IPS-NIHi11 (cell line): ENCODE results near the gene IL4I1.

Experiments used
- DNase-seq: peaks from one replicate; pipeline ENCODE4 v3.0.0; 2012; ENCODE audit warnings: mixed read lengths, low spot score

IL4I1 gene

GRCh38 chr19:49895566-49896297 is 955 bp downstream of the IL4I1 start:
- no peak for DNase-seq

GRCh38 chr19:49894879-49895565 is 1.7 kb downstream of the IL4I1 start:
- DNase-seq = no peak

DNA sequence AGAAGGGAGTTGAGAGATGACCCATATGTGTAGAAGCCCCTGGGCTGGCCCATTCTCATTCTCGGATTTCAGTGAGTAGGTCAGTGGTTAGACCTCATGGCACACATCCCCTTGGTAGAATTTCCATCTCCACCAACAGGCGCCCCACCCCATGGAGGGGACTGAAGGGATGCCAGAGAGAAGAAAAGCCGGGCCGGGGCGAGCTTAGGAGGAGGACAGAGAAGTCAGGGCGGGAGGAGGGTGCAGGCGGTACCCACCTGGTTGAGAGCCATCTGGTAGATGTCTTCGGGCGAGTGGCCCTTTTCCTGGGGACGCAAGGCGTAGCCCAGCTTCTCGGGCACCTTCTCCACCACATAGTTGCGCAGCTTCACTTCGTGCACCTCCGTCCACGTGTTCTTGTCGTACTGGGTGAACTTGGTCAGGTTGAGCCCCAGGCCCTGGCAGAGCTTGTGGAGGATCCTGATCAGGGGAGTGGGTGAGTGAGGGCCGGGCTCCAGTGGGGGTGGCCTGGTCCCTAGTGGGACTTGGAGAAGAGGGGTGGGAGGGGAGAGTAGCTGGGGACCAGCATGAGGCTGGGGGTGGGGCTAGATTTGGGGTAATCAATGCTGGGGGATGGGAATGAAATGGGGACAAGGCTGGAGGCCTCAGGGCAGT is 2.5 kb downstream of the IL4I1 start:
- no peak for DNase-seq

DNA sequence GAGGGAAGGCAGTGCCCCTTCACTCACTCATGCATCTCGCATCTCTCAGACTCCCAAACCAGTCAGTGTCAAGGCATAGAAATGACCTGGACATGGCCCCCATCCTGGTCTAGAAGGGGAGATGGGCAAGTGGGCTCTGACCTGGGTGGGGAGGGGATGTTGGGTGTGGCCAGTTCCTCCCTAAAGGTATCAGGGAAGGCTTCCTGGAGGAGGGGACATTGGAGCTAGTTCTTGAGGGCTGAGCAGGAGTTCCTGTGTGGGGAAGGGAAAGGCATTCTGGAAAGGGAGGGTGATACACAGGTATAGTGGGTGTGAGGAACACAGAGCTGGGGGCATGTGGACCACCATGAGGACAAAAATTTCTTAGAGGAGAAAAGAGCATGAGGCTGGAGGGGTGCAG is 4.0 kb downstream of the IL4I1 start:
- no peak for DNase-seq

DNA sequence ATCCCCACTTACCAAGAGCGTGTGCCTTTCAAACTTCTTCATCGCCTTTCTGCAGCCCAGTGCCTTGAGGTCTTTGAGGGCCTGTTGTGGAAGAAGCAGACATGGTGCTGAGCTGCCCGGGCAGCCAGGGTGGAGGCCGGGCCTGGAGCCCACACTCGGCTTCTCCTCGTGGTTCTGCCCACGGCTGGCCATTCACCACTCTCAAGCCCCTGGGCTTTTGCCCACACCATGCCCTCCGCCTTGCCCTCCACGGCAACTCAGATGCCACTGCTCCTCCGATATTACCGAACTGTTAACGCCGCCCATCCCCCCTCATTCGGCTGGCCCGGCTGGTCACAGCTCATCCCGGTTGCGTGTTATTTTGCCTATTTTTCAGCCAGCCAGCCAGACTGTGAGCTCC is 5.3 kb downstream of the IL4I1 start:
- DNase-seq = no peak

- DNase-seq = peak; percentile 91
These were observed 6.1 kb downstream of the IL4I1 start for GRCh38 chr19:49890349-49891311.

- peak; percentile 84 for DNase-seq
These were observed 6.9 kb downstream of the IL4I1 start for GRCh38 chr19:49889687-49890348.

- no peak for DNase-seq
These were observed 7.5 kb downstream of the IL4I1 start for GRCh38 chr19:49889038-49889686.

DNA sequence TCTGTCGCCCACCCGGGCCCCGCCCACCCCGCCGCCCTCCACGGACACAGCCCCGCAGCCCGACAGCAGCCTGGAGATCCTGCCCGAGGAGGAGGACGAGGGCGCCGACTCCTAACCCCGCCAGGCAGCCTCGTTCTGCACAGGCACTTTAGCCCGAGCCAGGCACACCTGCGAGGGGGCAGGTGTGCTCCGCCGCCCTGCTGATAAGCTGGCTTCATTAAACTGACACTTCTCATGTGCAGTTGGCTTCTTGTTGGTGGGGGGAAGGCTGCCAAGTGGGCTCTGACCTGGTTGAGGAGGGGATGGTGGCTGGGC is 8.2 kb downstream of the IL4I1 start:
- DNase-seq = no peak

GRCh38 chr19:49887665-49888509 is 8.8 kb downstream of the IL4I1 start:
- no peak for DNase-seq

DNA sequence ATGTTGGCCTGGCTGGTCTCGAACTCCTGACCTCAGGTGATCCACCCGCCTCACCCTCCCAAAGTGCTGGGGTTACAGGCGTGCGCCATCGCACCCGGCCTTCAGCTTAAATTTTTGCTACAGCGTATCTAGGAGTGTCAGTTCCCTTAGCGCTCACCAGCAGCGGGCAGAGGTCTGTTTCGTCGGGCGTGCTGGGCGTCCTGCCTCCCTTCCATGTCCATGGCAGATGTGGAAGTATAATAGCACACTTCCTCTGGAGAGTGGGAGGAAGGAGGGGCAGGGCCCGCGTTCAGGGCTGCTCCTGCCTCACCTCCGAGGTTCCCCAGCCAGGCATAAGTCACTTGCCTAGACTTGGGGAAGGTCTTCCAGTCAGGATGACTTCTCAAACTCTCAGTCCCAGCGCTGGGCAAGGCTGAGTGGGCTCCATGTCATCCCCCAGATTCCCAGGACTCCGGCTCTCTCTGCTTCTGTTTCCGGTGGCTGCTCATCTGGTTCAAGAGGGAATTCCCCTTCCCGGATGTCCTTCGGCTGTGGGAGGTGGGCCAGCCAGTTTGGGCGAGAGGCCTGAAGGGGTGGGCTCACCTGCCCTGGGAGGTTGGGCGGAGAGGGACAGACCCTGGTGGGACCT is 9.5 kb downstream of the IL4I1 start:
- DNase-seq = no peak

DNA sequence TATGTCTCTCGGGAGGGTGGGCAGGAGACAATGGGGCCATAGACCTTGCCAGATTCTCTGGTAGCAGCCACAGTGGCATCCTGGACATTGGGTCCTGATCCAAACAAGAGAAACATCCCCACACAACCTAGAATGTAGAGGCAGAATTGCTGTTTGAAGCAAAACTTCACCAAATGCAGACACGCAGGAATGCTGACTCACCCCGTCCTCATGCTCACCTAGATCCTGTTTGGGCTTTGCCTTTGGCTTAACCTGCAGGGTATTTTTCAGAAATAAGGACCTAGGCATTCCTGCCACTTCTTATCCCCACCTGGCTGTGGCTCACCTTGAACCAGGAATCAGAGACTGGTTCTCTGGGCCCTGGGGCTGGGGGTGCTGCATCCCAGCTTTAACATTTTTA is 11.9 kb downstream of the IL4I1 start:
- no peak for DNase-seq

GRCh38 chr19:49884109-49884508 is 12.6 kb downstream of the IL4I1 start:
- DNase-seq = no peak

DNA sequence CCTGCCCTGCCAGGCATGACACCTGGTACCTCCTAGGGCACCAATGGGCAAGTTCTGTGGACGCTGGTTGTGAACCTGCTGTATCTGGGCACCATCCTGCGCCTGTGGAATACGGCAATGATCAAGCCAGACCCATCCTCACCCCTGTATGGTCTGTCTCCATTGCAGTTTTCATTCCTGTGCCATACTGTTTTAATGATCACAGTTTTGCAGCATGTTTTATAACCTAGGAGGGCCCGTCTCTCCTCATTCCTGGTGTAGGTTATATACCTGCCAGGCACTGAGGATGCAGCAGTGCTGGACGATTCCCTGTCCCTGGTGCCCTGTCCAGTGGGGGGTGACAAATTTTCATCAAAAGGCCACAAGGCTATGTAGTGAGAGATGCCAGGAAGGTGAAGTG is 13.6 kb downstream of the IL4I1 start:
- no peak for DNase-seq

GRCh38 chr19:49882643-49883042 is 14.0 kb downstream of the IL4I1 start:
- DNase-seq = no peak

DNA sequence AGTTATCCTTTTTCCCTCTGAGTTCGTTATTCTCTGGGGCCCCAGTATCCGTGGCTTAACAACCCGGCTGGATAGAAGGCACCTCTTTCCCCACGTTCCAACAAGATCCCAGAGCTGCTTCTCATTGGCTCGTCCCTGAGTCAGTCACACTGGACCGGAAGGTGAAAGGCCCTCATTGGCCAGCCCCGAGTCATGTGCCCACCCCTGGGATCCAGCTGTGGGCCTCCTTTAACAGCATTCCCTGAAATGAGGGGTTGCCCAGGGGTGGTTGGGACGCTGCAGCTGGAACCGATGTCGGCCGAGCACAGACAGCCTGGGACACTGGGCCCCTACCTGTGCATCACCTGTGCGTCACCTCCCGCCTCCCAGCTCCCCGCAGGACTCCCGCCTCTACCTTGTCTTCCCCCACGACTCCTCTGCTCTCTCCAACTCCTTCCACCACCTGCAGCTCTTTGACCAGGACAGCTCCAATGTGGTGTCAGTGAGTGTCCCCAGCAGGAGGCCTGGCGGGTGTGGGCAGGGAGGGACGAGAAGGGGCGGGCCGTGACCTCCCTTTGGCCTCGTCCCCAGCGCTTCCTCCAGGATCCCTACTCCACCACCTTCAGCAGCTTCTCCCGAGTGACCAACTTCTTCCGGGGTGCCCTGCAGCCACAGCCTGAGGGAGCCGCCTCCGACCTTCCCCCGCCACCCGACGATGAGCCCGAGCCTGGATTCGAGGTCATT is 14.9 kb downstream of the IL4I1 start:
- DNase-seq = peak; percentile 67

GRCh38 chr19:49881186-49881585 is 15.5 kb downstream of the IL4I1 start:
- no peak for DNase-seq

- DNase-seq = no peak
These were observed 16.4 kb downstream of the IL4I1 start for GRCh38 chr19:49880162-49880869.
